HG02610 (cell line): ENCODE results near the gene ADK.

ENCODE experiments used
- ATAC-seq: cut with Tn5 transposase; IDR thresholded peaks from one replicate; pipeline ENCODE4 v1.9.1; 2021; ENCODE audit warnings: mild to moderate bottlenecking, moderate library complexity; ENCODE audit not compliant: unreplicated experiment

Gene ADK

DNA sequence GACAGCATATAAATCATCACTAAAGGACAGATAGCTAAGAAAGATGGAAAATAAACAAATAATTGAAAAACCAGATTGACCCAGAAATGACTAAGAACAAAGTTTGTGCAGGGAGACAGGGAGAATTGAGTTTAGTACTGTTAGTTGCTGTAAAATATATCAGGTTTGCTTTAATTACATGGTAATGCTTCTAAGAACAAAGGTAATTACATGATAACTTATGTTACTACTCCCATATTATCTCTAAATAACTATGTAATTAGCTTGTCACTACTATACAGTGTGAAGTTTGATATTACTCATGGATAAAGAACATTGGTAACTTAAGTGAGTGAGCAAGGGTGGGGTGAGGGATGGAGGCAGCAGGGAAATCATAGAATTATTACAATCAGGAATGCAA is 540.1 kb downstream of the ADK start:
- no peak for ATAC-seq

GRCh38 chr10:74704629-74705357 is 553.8 kb downstream of the ADK start:
- ATAC-seq = no peak

- no peak for ATAC-seq
These were observed 554.4 kb downstream of the ADK start for GRCh38 chr10:74705358-74705980.

- no peak for ATAC-seq
These were observed 555.9 kb downstream of the ADK start for GRCh38 chr10:74706966-74707365.

DNA sequence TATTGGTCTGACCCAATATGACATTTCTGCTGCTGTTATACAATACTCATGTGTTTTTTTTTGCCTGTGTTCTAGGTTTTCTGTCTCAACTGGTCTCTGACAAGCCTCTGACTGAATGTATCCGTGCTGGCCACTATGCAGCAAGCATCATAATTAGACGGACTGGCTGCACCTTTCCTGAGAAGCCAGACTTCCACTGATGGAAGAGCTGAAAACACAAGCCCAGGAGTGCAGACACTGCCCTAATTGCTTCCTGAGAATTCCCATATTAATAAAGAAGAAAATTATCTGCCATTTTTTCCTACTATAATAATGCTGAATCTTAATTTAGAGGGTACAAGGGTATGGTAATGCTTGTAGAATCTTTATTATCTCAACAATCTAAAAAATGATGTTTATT is 557.2 kb downstream of the ADK start:
- no peak for ATAC-seq

- ATAC-seq = no peak
These were observed 567.2 kb downstream of the ADK start for GRCh38 chr10:74718208-74718607.

DNA sequence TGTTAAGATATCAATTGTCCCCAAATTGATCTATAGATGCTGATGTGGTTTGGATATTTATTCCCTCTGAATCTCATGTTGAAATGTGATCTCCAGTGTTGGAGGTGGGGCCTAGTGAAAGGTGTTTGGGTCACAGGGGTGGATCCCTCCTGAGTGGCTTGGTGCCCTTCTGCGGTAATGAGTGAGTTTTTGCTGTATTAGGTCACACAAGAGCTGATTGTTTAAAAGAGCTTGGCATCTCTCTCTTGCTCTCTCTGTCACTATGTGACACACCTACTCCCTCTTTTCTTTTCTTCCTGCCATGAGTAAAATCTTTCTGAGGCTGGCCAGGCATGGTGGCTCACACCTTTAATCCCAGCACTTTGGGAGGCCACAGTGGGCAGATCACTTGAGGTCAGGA is 577.2 kb downstream of the ADK start:
- ATAC-seq = no peak

- no peak for ATAC-seq
These were observed 579.2 kb downstream of the ADK start for GRCh38 chr10:74730246-74730645.

- ATAC-seq = no peak
These were observed 582.6 kb downstream of the ADK start for GRCh38 chr10:74733612-74734011.

DNA sequence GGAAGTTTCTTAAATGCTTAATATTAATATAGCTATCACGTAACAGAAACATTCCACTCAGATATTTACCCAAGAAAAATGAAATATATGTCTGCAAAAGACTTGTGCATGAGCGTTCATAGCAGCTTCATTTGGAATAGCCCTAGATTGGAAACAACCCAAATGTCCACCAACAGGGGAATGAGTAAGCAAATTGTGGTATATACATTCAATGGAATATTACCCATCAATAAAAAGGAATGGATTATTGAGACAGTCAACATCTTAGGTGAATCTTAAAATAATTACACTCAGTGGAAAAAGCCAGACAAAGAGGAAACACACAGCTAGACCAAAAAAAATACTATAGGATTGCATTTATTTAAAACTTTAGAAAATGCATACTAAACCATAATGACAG is 585.0 kb downstream of the ADK start:
- ATAC-seq = no peak

GRCh38 chr10:74738052-74738451 is 587.0 kb downstream of the ADK start:
- ATAC-seq = no peak

GRCh38 chr10:74738542-74738941 is 587.5 kb downstream of the ADK start:
- no peak for ATAC-seq

GRCh38 chr10:74738985-74739567 is 588.1 kb downstream of the ADK start:
- ATAC-seq = peak; percentile 82

DNA sequence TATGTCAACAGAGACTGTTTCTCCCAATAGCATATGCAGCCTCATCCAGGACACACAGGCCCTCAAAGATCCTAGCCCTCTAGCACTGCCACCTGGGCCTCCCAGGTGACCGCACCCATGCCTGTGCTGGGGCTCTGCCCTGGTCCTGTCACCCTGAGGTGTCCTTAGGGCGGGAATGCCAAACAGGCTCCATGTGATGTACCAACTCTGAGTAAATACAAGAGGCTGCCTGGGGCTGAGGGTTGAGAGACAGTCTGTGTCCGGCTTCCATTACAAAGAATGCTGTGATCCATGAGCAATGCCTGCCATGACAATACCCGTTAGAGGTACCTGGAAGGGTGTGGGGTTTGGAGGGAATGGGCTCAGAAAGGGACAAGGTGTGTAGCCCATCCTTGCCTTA is 592.4 kb downstream of the ADK start:
- ATAC-seq = no peak

- ATAC-seq = no peak
These were observed 594.4 kb downstream of the ADK start for GRCh38 chr10:74745449-74745848.

DNA sequence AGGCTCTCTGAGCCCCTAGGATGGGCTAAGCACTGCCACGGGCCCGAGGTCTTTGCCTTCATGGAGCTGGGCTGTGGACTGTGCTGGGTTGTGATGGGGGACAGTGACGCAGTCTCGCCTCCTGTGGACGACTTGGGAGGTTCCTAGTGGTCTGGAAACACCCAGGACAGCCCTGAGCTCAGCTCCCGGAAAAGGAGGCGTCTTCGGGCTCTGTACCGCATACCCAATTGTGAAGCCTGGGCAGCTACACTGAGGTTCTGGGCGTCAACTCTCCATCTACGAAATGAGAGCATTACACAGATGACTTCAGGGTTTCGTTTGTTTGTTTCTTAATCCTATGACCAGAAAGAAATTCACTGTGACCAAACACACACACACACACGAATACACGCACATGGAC is 595.8 kb downstream of the ADK start:
- no peak for ATAC-seq

- ATAC-seq = no peak
These were observed 597.5 kb downstream of the ADK start for GRCh38 chr10:74748468-74749031.

DNA sequence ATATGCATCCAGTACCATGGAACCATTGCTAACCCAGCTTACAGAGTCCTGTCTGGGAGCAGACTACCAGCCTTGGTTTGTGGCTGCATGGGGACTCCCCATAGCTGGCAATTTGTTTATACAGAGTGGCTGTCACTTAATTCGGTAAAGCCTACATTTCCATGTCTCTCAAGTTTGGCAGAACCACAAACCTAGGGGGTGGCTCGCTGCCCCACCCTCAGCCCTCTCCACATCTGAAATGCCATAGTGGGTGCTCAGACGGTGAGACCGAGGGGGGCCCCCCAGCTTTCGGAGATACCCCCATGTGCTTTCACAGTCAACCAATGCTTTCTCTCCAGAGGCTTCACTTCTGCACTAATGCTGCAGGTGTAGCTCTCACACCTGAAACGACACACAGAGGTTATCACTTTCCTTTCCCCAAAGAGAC is 599.8 kb downstream of the ADK start:
- no peak for ATAC-seq

- no peak for ATAC-seq
These were observed 601.5 kb downstream of the ADK start for GRCh38 chr10:74752371-74753040.

DNA sequence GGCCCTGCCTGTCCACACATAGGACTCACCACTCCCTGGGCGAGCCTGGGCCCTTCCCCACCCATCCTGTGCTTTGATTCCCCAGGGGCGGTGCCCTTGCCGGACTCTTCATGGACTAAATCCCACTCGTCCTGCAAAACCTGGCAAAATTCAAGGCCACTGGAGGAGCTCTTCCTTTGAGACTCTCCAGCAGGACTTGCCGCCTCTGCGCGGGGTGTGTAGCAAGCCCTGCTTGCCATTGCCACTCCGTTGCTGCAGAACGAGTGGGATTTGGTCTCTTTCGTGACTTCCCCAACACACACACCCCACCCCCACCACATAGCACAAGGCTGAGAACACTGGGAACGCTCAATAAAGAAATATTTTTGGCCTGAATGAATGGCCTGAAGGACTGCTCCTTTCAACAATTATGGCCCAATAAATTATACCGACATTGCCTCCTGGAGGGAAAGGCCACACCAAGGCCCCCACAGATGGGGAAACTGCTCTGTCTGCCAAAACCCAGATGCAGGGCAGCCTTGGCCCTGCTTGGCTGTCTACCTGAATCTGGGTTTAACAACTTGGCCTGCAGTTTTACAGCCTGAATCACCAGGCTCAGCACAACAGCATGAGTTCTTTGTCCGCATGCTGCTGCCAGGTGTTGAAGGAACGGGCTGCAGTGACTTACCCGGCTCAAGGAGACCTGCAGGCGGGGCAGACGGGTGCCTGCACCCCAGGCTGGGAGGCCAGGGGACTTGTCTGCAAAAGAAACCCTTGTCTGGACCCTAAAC is 602.6 kb downstream of the ADK start:
- ATAC-seq = no peak

DNA sequence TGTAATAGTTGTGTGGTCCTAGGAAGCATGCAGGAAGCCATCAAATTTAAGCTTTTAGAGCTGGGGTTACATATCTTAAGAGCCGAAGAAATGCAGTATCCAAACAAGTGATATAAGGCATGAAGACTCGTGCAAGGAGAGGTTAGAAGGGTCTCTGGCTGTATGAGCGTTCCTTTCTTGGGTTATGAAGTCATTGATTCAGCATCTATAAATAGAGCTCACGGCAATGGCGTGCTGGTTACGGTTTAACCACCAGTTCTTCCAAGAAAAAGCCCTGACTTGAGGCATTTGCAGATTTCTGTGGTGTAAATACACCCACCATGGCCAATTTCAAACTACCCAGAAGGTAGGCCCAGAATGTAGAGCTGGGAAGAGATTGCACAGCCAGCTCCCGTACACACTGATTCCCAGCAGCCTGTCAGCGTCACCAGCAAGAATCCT is 603.4 kb downstream of the ADK start:
- no peak for ATAC-seq
